ENCODE data around the gene TTLL1. TPM values are rescaled to one million over a fixed set of nuclear protein-coding genes. Genes with fewer than 3 reads are reported as not detected.
A peak's percentile ranks its signal among the peaks of the same experiment; 100 is the strongest.

TTLL1 gene
- total and polyA plus RNA-seq, 9 of the 15 experiments (the other 6 are each of a cell fraction or from before 2014, with no cell fraction given) = 0.06 to 0.85 (median 0.17) TPM

- TF ChIP-seq E2F6 (IDR thresholded peaks at IDR 0.05; ENCODE audit: borderline replicate concordance in 1 of 2, extremely low read depth in 1 of 2, insufficient read depth in 1 of 2, insufficient read length in 1 of 2, low read depth in 1 of 2, low read length in 1 of 2, poor library complexity in 1 of 2, severe bottlenecking in 1 of 2) = peak in 1 of 2 experiments; percentile 66
- no peak for TF ChIP-seq SRSF9 (IDR thresholded peaks at IDR 0.05; ENCODE audit: borderline replicate concordance, low read depth, low read length)
- no peak for TF ChIP-seq SMARCC2 (IDR thresholded peaks at IDR 0.05; ENCODE audit: low read depth)
- no peak for TF ChIP-seq KAT7 (CRISPR knock-in tag; IDR thresholded peaks at IDR 0.05; ENCODE audit: borderline replicate concordance)
- peak; percentile 58 for TF ChIP-seq HDAC3 (IDR thresholded peaks at IDR 0.05; ENCODE audit: borderline replicate concordance, partially characterized antibody)
- peak; percentile 99 for TF ChIP-seq PKNOX1 (IDR thresholded peaks at IDR 0.05)
- peak; percentile 96 for TF ChIP-seq HNRNPLL (IDR thresholded peaks at IDR 0.05; ENCODE audit: low read depth, low read length, poor library complexity, severe bottlenecking)
- peak; percentile 92 for TF ChIP-seq SUPT5H (IDR thresholded peaks at IDR 0.05)
- no peak for TF ChIP-seq RNF2 (IDR thresholded peaks at IDR 0.05)
- TF ChIP-seq TBP (optimal IDR thresholded peaks at IDR 0.05; ENCODE audit: low read depth, low read length) = peak; percentile 98
- TF ChIP-seq ZNF23 (CRISPR knock-in tag; IDR thresholded peaks at IDR 0.05) = no peak
- TF ChIP-seq DACH1 (IDR thresholded peaks at IDR 0.05; ENCODE audit: partially characterized antibody) = no peak
- TF ChIP-seq POLR2AphosphoS2 (IDR thresholded peaks at IDR 0.05; ENCODE audit: low read length) = no peak
- no peak for TF ChIP-seq NFE2L1 (tag; IDR thresholded peaks at IDR 0.05; ENCODE audit: borderline replicate concordance, low read depth)
- TF ChIP-seq POLR2B (IDR thresholded peaks at IDR 0.05; ENCODE audit: low read depth, partially characterized antibody) = peak; percentile 85
Measured at GRCh38 chr22:43014869-43015676, 74.1 kb downstream of the TTLL1 start, which contains the start of gene PACSIN2 (continued).

Data from K562 (cell line).